HG02885 (cell line): ENCODE measurements around the gene AKT1S1.
A peak's percentile ranks its signal among the peaks of the same experiment; 100 is the strongest.

Experiments used
- ATAC-seq: cut with Tn5 transposase; IDR thresholded peaks from one replicate; pipeline ENCODE4 v1.9.1; 2021; ENCODE audit warnings: mild to moderate bottlenecking; ENCODE audit not compliant: unreplicated experiment, poor library complexity

AKT1S1 gene

DNA sequence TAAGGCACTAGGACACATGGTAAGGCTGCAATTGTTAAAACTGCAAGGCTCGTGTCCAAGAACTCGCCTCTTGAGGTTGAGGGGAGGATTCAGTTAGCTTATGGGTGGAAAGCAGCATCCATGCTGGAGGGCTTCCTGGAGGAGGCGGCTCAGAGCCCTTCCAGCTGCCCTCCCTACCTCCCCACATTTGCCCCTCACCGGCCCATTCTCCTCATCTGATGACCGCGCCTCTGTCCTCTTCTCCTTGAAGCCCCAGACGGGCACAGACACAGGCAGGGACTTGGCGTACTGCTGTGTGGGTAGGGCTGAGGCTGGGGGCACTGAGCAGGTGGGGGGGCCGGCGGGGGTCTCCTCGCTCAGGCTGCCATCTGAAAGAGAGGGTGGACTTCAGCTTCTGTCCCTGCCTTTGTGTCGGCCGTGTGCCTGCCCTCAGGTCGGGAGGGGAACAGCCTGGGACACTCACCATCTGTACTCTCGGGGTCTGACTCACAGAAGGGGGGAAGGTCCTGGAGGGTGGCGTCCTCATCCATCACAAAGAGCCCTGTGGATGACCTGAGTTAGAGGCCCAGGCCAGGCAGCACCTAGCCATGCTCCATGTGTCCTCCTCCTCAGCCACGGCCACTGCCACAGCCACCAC is 5.7 kb downstream of the AKT1S1 start:
- ATAC-seq = no peak

DNA sequence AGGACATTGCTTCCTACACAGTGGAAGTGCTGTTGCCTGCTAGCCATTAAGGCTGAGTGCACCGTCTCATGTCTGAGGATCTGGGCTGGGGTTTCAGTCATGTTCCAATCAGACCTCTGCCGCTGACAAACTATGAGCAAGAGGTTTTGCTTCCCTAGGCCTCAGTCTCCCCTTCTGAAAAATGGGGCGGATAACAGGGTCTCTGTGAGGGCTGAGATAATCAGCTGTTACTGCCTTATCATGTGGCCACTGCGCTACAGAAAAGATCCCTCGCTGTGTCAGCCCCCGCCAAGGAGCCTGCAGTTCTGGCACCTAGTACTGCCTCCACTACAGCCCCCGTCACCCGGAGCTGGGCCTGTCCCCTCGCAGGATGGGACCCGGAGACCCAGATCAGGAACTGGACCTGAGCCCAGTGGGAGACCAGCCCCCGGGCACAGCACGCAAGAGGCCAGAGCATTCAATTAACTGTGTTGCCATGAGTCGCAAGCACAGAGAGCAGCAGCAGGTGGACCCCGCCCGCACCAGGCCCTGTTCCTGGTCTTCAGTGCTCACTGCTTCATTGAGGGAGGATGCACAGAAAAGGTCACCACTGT is 6.8 kb downstream of the AKT1S1 start:
- ATAC-seq = no peak

DNA sequence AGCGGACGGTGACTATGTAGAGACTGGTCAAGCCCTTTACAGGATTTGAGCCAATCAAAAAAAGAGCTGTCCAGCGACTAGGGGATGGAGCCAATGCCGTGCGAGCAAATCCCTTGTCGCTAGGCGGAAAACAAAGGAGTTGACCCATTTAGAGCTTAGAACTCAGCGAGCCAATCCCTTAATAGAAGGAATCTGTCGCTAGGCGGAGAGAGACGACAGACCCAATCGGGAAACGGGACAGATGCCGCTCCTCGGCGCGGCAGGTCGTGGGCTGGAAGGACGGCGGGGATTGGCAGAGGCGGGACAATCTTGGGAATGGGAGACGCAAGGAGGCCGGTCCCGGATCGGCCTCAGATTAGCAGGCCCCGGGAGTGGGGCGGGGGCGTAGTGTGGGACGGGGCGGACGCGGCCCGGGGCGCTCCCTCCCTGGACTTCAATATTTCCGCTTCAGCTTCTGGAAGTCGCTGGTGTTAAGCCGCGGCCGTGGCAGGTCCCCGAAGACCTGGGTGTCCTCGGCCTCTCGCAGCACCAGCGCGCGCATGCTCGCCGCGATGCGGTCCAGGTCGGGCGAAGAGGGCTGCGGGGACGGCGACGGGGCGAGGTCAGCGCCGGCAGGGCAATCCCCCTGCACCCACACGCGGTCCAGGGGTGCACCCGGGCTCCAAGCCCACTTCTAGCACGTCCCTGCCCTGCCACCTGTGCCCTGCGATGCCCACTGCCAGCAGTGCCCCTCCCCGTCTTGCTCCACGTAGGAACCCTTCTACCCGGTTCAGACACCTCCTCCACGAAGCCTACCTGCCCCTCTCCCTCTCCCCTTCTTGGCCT is 7.5 kb downstream of the AKT1S1 start:
- peak; percentile 69 for ATAC-seq

DNA sequence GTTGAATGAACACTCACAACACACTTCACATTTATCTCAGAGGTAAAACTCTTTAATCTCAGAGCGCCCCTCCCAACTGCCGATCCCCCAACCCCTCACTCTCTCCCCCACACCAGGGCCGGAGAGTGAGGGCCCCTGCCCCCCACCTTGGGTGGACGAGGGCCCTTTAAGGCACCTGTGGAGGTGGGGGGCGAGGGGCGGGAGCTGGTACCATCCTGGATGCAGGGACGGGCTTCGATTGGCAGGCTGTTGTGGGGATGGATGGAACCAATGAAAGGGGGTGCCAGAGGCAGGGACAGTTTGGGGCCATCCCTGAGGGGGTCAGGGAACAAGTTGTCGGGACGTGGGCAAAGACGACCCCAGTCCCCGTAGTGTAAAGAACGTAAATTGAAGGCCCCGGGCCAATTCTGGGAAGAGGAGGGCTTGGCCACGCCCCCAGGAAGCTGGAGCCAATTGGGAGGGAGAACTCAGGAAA is 8.1 kb downstream of the AKT1S1 start:
- peak; percentile 6 for ATAC-seq

DNA sequence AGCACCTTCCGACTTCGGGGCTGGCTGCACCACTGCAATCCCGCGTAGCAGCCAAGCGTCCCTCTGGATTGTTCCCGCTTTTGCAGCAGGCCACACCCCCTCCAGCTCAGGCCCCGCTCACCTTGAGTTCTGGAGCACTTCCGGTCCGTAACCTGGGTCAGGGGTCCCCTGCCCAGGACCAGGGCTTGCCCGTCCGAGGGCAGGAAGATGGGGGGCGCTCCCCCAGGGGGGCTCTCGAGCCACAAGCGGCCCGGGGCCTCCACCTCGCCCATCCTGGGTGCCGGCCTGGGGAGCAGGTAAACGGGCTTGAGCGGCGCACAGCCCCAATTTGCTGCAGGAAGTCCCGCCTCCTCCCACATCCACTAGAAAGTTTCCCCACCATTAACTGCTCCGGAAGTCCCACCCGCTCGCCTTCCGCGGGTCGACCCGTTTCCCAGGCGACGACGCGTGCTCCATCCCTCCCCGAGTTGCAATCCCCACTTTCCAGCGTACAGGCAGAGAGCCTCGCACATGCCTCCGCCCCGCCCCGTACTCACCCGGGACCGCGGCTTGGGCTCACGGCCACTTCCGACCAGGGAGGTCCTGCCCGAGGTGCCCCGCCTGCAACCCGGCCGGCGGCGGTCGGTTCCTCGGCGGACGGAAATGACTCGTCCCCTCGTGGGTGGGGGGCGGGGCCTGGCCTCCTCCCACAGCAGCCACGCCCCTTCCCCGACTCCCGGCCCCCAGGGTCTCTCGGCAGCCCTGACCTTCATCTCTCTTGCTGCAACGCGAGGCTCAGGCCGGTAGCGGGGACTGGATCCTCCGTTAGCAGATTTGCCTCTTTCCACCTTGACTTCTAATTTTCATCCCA is 10.0 kb downstream of the AKT1S1 start, which contains the start of gene PNKP:
Gene PNKP, minus strand, starts transcription at position 644 of the 850 bp plus-strand sequence. Its CDS starts 372 bp downstream, at position 272.
- peak; percentile 46 for ATAC-seq

DNA sequence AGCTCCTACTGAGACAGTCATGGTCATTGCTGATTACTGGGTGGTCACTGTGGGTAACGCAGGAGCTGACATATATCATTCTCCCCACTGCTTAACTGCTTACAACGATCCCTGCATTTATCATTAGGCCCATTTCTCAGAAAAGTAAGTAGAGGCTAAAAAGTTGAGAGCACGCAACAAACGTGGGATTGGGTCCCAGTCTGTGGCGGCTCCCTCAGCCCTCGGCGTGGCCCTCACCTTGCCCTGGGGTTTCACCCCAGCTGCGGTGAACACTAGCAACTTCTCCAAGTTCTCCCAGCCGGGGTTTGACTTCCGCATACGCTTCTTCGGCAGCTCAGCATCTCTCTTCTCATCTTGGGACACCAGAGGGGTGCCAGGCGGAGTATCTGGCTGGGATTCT is 12.3 kb downstream of the AKT1S1 start:
- no peak for ATAC-seq

DNA sequence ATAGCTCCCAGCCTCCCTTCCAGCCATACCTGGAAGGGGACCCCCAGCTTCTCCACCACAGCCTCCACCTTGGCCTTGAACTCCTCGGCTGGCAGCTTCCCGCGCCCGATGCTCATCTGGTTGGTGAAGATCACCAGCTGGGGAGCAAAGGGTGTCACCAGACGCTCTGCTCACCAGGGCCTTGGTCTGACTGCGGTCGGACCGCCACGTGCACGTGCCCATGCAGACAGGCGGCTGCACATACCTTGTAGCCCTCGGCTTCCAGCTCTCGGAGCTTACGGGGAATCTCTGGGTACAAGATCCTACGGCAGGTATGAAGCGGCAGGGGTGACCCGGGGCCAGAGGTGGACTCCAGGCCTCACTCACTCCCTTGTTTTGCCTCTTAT is 13.2 kb downstream of the AKT1S1 start:
- ATAC-seq = no peak

DNA sequence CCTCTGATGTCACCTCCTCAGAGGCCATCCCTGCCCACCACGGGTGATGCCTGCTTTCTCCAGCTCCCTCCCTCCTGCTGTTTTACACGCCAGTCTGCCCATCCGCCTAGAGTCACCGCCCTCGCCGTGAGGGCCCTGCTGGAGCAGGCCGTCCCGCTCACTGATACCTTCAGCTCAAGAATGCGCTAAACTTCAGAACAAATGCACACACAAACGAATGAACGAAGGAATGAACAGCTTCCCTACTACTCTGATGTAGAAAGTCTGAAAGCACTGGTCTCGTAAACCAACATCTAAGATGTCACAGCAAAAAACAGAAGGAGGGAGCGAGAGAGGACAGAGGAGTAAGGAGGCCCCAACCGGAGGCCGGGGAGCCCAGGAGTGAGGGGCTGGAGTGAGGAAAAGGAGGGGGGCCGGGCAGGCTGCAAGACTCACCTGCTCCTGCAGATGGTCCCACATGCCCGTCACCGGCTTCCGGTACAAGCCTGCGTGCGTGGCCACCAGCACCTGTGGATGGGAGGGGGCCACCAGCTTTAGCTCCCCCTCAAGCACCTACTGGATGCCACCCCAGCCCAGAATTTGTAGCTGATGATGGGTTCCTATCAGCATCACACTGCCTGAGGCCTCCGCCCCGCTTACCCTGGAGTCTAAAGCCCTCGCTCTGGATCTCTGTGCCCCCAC is 13.8 kb downstream of the AKT1S1 start:
- ATAC-seq = no peak

DNA sequence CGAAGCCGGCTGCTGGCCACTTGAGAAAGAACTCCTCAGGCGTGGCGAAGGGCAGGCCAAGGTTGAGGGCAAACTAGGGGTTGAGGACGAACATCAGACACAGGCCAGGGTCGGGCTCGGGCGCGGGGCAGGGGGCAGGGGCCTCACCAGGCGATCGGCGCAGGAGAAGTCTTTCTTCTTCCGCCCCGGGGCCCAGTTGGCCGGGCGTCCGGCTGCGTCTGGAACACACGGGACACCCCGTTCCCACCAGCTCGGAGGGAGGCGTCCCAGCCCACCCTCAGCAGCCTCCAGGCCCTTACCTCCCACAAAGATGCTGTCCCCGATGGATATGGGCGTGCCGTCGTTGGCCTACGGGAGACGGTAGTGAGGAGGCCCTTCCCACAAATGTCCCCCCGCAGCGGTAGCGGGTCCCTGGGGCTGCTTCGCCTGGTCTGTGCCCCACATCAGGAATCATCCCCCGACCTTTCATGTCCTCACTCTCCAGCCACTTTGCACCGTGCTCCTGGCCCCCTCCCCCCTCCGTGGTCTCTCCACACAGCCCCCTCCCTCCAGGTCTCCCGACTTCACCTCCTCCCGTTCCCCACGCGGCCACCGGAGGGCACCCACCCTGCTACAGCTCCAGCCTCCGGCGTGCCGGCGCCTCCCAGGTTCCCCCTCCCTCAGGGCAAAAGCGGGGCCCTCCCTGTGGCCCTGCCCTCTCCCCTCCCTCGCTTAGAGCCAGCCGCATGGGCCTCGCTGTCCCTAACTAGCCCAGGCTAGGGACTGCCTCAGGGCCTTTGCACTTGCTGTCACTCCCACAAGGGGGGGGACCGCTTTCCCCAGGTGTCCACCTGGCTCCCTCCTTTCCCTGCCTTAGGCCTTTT is 14.5 kb downstream of the AKT1S1 start:
- no peak for ATAC-seq

DNA sequence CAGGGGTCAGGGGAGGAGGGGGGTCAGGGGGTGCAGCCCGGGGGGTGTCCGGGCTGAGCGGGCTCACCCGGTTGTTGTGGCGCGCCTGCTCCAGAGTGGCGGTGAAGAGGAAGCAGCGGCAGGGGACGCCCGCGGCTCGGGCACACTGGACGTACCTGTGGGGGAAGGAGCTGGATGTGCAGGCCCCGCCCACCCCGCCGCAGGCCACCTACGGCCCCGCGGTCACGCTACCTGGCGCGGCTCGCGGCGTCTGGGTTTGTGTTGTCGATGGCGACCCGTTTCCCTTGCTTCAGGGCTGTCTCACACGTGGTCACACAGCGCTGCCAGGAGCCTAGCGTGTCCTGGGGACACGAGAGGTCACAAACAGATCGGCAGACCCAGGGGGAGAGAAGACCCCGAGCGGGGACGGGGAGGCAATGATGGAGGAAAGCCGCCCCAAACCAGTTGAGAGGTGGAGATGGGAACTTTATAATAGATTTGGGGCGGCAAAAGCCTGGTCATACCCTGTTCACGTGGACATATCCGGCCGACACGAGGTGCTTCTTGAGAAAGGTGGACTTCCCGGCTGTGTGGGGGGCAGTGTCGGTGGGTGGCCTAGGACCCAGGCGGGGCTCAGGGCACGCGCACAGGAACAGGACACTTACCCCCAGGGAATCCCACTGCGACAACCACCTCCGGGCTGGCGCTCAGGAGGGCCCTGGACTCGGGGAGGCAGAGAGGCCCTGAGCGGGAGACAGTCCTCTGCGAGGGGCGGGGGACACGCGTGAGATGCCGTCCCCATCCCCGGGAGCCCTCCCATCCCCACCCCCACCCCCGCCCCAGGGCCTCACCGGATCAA is 15.4 kb downstream of the AKT1S1 start:
- ATAC-seq = no peak

DNA sequence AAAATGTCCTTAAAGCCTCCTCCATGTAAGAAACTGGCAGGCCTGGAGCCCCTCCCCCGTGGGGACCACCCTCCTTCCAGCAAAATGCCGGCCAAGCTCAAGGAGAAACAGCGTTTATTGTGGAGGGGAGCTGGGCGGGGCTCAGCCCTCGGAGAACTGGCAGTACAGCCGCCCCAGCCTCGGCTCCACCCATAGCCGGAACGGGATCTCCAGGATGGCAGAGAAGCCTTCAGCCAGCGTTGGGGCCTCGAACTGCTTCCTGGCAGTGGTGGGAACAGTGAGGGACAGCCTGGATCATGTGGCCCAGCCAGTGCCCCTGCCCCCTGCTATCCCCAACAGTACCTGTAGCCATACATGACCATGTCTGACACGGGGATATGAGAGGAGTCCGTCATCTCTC is 16.0 kb downstream of the AKT1S1 start:
- ATAC-seq = no peak

DNA sequence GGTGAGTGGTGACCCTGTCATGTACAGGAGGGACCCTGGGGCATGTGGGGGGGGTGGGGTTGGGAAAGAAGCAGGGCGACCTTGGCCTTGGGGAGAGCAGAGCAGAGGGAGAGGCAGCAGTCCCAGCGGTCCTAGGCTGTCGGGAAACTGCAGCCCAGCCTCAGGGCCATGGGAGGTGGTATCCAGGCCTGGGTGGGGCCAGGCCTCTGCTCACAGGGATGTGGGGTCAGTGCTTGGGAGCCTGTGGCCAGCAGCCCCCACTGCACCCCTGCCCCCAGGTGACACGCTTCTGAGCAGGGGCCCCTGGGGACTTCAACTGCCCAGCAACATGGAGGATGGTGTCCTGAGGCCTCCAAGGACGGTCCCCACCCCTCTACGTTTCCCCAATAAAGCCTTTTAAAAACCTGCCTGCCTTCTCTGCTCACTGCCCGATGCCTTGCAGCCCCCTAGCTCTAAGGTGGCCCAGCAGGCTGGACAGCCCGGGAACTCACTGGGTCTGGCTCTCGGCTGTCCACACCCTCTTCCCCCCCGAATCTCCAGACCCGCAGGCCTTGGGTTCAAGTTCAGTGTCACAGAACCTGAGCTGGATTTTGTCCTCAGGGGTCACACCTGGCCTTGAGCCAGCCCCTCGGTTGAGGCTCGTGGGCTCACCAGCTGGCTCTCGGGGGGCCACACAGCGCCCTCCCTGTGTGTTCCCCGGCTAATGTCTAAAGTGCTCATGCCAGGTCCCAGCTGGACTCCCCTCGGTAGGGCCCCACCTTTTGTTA is 16.6 kb downstream of the AKT1S1 start:
- ATAC-seq = no peak

DNA sequence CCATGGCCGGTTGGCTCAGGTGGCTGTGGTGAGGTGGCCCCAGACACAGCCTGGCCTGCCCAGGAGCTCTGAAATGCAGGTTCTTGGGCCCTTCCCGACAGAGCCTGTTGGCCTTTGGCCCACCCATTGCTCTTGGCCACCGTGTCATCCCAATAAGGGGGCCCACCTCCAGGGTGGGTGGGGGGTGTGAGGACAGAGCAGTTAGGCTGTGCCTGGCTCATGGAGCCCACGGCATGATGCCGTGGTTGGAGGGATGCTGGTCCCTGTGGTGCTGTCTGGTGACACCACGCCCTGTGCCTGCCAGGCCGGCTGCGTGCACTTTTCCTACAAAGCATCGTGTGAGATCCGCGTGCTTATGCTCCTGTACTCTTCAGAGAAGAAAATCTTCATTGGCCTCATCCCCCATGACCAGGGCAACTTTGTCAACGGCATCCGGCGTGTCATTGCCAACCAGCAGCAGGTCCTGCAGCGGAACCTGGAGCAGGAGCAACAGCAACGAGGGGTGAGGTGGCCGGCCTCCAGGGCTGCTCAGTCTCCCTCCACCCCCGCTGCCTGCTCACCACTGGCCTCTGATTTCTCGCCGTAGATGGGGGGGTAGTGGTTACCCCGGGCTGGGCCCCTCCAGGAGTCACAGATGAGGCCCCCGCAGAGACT is 17.3 kb downstream of the AKT1S1 start:
- no peak for ATAC-seq

DNA sequence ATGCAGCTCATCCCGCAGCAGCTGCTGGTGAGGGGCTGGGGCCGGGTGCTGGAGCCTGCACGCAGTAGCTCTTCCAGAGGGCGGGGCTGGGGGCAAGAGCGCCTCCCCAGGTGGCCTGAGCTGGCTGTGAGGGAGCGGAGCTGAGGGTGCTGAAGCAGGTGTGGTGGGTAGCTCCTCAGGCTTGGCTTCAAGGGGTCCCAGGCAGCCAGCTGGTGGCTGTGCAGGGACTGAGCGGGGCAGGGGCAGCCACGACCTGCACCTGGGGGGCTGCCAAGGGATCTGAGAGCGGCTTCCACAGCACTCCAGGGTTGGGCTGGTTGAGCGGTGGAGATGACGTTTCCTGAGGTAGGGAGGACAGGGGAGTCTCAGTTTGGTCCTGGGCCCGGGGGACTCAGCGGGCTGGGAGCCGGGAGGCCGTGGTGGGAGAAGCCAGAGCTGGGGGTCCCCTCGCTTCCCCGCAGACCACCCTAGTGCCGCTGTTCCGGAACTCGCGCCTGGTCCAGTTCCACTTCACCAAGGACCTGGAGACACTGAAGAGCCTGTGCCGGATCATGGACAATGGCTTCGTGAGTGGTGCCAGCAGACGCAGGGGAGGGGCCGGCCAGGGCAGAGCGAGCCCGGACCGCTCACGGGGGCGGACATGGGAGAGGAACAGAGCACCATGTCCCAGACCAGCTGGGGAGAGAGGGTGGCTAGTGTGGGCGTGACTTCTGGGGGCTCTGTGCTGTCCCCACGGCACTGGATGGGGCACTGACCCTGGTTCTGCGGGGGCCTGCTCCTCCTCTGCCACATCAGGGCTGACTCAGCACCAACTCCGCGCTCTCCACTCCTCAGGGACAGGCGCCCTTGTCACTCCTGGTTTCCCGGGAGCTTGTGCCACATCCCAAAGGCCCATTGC is 18.8 kb downstream of the AKT1S1 start:
- ATAC-seq = no peak

DNA sequence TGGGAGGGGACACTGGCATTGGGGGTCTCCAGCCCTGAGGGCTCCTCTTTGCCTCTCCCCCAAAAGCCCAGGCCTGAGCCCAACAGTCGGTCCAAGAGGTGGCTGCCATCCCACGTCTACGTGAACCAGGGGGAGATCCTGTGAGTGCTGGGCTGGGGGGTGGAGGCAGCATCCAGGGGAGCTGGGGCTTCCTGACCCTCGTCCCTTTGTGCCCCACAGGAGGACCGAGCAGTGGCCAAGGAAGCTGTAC is 19.4 kb downstream of the AKT1S1 start:
- ATAC-seq = no peak
